Fibroblast of pulmonary artery (primary cell): Measurements from ENCODE around the gene CENPA.

ENCODE experiments used
- DNase-seq: peaks from one replicate; pipeline ENCODE4 v3.0.0-alpha.2; 2010; ENCODE audit warnings: low read depth
- H3K4me3 ChIP-seq: replicated peaks from 2 replicates; pipeline ENCODE4 v1.5.1; 2011; ENCODE audit warnings: low read depth, mild to moderate bottlenecking, control low read depth, low read length, moderate library complexity
- CTCF ChIP-seq: IDR thresholded peaks from 2 replicates; pipeline ENCODE4 v1.5.1; 2011; ENCODE audit warnings: mild to moderate bottlenecking, control low read depth, low read length, inconsistent platforms; ENCODE audit errors: missing control alignments

Gene CENPA

GRCh38 chr2:26818255-26818654 is 32.4 kb downstream of the CENPA start:
- no peak for TF ChIP-seq CTCF
- DNase-seq = no peak
- H3K4me3 ChIP-seq = no peak overlapping the region

GRCh38 chr2:26818972-26819371 is 33.1 kb downstream of the CENPA start:
- DNase-seq = no peak
- H3K4me3 ChIP-seq = no peak overlapping the region
- TF ChIP-seq CTCF = no peak

GRCh38 chr2:26820932-26821331 is 35.1 kb downstream of the CENPA start:
- no peak for TF ChIP-seq CTCF
- H3K4me3 ChIP-seq = no peak overlapping the region
- DNase-seq = no peak

GRCh38 chr2:26822877-26823276 is 37.0 kb downstream of the CENPA start:
- DNase-seq = no peak
- no peak overlapping the region for H3K4me3 ChIP-seq
- TF ChIP-seq CTCF = no peak

- no peak overlapping the region for H3K4me3 ChIP-seq
- TF ChIP-seq CTCF = peak; percentile 38
- peak; percentile 59 for DNase-seq
Observed at GRCh38 chr2:26838121-26838906, 52.5 kb downstream of the CENPA start.

GRCh38 chr2:26840937-26841610 is 55.2 kb downstream of the CENPA start:
- H3K4me3 ChIP-seq = no peak overlapping the region
- no peak for DNase-seq
- peak; percentile 8 for TF ChIP-seq CTCF
